ENCODE results near the gene NCAM1. TPM values are rescaled to one million over a fixed set of nuclear protein-coding genes. Genes with fewer than 3 reads are reported as not detected.

Gene NCAM1
- under 1 TPM; 0.20 to 0.31 TPM for total RNA-seq

DNA sequence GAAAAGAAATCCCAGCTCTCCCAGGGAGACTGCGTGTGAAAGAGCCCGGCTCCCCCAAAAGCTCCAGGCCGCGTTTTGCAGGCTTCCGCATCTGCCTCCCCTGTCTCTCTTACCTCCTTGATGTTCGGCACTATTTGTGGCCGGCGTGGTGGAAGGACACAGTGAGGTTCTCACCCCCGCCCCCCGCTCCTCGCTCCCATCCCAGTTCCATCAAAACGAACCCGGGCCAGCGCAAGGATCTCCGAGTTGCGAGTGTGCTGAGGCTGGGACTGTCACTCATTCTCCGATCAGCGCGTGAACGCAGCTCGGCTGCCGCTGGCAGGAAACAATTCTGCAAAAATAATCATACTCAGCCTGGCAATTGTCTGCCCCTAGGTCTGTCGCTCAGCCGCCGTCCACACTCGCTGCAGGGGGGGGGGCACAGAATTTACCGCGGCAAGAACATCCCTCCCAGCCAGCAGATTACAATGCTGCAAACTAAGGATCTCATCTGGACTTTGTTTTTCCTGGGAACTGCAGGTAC is at the start of gene NCAM1:
Gene NCAM1, plus strand, starts transcription at position 275 of the 523 bp plus-strand sequence.

DNA sequence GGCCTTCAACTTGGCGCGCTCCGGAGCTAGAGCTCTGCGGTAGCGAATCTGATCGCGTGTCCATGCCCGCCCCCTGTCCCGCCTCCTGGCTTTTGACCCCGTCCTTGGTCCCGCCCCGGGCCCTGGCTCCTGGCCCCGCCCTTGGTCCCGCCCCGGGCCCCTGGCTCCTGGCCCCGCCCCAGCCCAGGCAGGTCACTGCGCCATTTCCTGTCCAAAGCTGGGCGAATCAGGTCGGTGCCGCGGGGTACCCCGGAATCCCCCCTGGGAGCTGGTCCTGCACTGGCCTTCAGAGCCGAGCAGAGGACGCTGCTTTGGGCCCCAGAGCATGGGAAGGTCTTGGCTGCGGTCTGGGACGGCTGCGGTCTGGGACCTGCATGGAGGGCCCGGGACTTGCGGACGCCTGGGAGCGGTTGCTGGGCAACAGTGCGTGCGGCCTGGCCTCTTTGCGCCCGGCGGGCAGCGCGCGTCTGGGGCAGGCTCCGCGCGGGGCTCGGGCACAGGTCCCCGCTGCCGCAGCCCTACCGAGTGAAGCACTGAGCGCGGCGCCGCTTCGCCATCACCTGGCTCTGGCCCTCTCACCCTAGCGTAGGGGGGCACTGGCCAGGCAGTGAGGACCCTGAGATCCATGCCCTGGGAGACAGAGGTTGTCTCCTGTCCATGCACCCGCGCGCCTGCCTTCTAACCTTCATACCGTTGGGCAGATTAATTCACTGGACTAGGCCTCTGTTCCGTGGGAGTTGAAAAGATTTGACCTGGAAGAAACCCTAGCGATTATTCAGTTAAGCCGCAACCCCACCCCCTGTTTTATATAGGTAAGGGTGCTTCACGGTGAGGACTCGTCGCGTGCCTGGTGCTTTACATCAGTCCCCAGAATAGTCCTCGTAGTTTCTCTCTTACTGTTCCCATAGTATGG is 353.4 kb downstream of the NCAM1 start, which contains the start of gene TTC12:
Gene TTC12, plus strand, starts transcription at position 195 of the 913 bp plus-strand sequence. CDS start 1,675 bp downstream, outside the sequence.

